Keratinocyte (primary cell): ENCODE data around the gene CMTM2.
"Not testable (repeated sequence)": the region's sequence is repeated elsewhere in the genome, so short reads cannot be mapped to it uniquely, and the experiment has no call there.

Experiments
- CTCF ChIP-seq, 3 experiments: IDR thresholded peaks in 1 of 3; conservative IDR thresholded peaks in 1 of 3; optimal IDR thresholded peaks in 1 of 3; 2 replicates in 2 of 3; 3 replicates in 1 of 3; pipeline versions ENCODE3 to v1.5.1; 2011; ENCODE audit warnings: low read length in 3 of 3, mild to moderate bottlenecking in 3 of 3, moderate library complexity in 2 of 3, control low read depth in 1 of 3, inconsistent platforms in 1 of 3; ENCODE audit not compliant: insufficient read depth in 2 of 3; ENCODE audit errors: extremely low read depth in 1 of 3
- EZH2 ChIP-seq: IDR thresholded peaks from one replicate; pipeline ENCODE4 v1.6.1; 2012; ENCODE audit warnings: inconsistent platforms, mild to moderate bottlenecking, low read length, moderate library complexity

- not testable (repeated sequence) for TF ChIP-seq CTCF (optimal IDR thresholded peaks at IDR 0.05 in 1 of 3, IDR thresholded peaks at IDR 0.05 in 1 of 3, conservative IDR thresholded peaks at IDR 0.05 in 1 of 3; ENCODE audit: extremely low read depth in 1 of 3, insufficient read depth in 2 of 3, low read length in 3 of 3); EZH2
These were observed 51.4 kb downstream of the CMTM2 start for GRCh38 chr16:66630561-66631260.
